GM18507 (cell line): ENCODE results near the gene CD247.

Experiments
- DNase-seq: peaks from one replicate; pipeline ENCODE4 v3.0.0; 2011; ENCODE audit warnings: low read depth; ENCODE audit not compliant: insufficient read length; ENCODE audit errors: extremely low spot score
- FAIRE-seq: peaks from 2 replicates; lab custom pipeline; 2011; peaks lifted over from hg19 to GRCh38; lab: Jason Lieb, UNC

CD247 gene

DNA sequence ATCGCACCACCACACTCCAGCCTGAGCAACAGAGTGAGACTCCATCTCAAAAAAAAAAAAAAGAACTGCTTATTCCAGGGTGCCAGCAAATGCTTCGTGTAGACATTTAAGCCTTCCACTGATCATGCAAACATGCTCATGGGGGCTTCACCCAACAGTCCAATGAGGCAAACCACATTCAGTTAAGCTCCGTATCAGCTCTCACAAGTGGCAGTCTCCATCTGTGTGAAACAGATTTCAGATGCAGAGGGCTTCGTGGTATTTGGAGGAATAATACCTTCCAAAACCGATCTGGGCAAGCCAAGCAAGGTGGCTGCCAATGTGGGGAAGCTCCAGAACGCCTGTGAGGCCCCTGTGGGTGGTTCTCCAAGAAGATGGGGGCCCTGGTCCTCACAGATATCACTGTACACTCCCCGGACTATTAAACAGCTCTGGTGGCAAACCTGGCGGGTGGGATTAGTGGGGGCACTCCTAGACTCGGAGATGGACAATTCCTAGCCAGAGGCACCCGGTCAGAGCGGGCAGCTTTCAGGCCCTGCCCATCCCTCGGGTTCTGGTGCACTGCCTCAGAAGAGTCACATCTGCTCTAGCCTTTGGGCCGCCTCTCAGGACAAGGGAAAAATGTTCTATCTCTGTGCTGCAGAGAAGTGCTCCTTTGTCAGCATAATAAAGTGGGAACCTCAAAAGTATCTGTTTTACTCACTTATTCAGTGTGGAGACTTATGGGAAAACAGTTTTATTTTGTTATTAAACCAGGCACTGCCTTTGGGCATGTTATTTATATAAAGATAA is 25.1 kb upstream of the CD247 start:
- FAIRE-seq (no peak), DNase-seq (no peak)

DNA sequence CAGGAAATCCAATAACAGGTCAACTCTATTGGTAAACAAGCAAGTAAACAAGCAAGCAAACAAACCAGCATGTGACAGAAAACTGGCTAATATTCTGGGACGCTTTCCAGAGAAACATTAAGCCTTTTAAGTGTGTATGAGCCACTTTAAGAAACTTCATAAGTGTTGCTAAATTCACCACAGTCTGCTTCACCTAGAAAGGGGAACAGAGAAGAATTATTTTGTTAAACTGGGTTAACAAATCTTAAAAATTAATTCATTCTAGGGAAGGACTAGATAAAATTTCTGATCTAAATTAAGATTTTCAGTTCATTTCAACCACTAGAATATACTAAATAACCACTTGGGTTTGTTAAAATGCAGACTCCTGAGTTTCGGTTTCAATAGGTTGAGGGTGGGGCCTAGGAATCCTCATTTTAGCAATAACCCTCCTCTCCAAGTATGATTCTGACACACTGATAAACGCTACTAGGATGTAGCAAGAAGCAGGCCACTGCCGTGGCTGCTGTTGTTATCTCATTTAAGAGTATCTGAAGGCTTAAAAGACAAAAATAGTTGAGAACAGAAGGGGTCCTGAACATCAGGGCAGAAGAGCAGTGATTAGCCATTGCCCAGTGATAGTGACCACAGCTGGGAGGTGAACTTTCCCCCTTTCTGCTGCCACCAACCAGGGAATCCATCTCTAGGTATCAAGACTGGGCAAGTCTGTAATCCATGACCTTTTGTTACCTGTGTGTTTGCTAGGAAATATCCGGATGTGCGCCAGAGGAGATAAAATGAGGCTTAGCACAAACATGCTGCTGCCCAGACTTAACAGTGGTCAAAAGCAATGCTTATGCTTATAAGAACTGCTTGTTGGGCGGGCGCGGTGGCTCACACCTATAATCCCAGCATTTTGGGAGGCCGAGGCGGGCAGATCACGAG is 24.0 kb upstream of the CD247 start:
- DNase-seq (no peak), FAIRE-seq (peak; percentile 36)

DNA sequence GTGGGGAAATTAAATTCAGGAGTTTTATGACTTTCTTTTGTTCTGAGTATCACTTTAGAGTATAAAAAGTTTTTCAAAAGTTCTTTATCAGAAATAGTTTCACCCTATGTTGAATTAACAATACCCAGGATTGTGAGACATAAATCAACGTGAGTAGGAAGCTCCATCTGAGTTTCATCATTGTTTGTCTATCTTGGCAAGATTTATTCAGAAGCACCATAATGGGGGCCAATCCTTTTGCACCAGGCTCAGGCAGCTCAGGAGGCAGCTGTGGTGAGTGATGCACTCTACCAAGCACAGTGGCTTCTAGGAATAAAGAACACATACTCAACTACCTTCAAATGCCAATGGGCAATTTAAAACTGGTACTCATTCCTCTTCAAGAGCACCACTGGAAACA is 23.3 kb upstream of the CD247 start:
- peak; percentile 36 for FAIRE-seq
- no peak for DNase-seq

DNA sequence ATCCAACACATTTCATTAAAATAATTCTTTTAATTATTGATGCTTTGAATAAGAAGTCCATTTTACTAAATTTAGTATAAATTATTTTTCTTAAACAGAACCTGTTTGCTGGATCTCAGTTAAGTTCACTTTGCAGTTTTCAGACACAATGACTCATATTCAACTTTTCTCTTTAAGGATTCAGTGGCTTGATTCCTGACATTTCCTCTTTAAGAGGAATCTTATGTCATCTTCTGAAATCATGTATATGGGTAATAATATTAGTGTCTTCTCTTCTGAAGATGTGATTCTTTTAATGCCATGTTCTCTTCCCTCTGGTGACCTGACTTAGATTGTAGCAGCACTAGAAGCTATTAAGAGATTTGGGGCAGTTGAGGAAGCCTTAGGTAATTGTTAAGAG is 22.7 kb upstream of the CD247 start:
- peak; percentile 55 for FAIRE-seq
- no peak for DNase-seq

DNA sequence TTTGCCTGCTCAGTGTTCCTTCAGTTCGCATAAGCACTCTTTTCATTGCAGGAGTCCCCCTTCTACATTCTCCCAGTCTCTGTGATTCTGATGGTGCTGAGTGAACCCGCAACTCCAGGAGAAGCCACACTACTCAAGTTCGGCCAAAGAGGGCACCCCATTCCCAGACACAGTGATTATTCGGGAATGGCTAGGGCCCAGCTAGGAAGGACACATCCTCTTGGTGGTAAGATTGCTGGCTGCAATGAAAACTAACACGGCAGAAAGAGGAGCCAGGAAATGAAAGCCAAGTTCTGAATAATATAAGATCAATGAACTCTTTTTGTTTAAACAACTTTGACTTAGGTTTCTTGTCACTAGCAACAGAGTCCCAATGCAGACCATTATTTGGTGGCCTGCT is 20.3 kb upstream of the CD247 start:
- peak; percentile 29 for FAIRE-seq
- DNase-seq = no peak

DNA sequence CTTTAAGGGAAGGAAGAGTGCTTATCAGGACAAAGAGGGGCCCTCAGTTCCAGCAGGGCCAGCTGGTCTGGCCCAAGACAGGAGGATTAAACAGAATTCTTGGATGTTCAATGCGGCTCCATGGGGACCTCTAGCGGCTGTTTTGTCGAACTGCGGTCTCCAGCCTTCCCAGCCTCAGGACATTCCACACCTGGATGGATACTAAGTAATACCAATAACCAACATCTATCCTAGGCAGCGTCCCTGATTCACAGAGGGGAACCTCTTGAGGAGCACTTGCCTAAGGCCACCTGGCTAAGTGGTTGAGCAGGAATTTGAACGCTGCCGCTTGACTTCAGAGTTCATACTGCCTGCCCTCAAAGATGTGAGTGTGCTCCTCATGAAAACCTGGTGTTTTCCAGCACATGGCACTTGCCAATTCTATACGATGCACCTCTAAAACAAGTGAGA is 15.5 kb upstream of the CD247 start:
- peak; percentile 57 for DNase-seq
- FAIRE-seq = peak; percentile 79

DNA sequence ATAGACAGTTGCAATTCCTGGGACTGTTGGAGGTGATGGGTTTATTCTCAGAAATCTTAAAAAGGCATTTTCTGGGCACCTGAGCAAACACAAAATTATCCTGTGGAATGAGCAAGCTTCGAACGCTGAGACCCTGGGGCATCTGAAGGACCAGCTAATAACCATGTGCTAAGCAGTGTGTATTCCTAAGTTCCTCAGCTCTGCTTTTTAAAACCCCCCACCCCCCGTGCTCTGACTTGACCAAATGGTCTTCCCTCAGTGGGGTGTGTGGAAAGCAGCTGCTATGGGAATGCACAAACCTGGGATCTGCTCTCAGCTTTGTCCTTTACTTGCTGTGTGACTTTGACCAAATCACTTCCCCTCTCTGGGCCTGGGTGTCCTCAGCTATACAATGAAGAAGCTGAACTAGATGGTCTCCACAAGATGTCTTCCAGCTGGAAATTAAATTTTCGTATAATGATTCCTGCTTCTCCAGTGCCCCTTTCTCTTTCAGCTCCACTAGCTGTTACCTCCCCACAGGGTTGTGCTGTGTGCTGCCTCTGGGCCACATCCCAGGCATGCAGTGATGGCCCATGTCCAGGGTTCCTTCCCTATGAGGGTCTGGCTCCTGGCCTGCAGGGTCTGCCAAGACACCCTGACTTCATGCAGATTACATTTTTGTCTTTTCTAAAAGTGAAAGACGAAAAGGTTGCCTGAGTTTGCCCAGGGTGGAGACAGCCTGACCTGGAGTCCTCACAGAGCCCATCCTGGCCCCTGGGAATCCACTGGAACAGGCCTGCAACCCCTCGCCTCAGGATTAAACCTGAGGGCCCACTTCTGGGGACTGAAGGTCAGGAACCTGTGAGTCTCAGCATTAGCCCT is 14.9 kb upstream of the CD247 start:
- no peak for FAIRE-seq
- DNase-seq = no peak

DNA sequence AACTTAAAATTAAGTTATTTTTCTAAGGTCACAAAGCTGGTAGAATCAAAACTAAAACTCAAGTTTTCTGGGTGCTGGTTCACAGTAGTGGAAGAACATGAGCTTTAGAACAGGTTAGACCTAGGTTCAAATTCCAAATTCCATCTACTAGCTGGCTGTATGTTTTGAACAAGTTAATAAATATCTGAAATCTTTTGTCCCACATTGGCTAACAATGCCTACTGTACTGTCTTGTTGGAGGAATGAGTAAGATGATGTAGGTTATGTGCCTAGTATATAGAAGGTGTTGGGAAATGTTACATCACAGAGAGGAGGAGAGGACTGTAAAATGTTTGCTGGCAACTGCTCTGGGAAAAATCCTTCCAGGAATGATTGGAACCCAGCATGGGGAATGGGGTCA is 14.0 kb upstream of the CD247 start:
- DNase-seq (no peak), FAIRE-seq (no peak)

DNA sequence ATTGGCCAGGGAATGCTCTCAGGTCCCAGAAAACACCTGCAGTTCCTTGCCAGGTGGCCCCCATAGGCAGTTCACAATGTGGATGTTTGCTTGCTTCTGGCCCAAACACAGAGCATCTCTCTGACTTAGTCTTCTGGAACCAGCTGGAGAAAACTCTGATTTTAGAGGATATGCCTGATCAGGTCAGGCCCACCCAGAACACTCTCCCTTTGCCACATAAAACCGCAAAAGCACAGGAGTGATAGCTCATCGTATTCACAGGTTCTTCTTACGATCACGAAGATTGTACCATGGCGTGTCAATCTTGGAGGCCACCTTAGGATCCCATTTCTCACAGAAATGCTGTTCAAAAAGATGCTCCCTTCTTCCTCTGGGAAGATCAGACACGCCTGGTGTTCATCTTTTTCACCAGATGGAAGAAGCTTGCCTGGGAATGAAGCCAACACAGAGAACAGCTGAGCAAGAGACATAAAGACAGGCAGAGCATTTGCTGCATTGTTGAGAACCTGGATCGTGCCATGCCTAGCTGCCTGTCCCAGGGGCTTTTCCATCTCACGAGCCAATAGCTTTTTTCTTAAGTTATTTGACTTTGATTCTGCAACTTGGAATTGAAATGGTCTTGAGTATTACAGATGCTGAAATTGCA is 11.6 kb upstream of the CD247 start:
- DNase-seq (no peak), FAIRE-seq (no peak)

DNA sequence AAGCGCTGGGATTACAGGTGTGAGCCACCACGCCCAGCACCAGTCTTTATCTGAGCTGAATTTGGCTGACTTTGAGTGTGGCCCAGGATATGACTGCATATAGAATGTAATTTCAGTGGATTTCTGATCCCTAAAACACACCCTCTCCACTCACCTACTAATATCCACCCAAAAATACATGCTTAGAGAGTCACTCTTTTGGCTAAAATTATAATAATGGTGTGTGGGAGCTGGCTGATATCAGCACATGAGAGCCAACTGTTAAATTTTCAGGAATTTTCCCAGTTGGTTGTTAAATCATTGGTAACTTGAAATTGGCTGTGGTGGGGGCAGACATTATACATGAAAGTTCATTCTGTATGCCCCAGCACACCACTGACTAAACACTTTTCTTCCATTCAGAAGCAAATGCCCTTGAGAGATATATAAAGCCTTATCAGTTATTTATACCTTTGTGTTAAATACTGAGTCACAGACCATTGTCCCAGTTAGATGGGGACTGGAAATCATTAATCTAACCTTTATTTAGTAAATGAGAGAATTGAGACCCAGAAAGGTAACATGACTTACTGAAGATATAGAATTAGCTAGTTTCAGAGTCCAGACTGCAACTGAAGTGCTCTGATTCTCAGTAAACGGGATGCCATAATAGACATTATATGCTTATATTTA is 9.9 kb upstream of the CD247 start:
- FAIRE-seq (no peak), DNase-seq (no peak)

DNA sequence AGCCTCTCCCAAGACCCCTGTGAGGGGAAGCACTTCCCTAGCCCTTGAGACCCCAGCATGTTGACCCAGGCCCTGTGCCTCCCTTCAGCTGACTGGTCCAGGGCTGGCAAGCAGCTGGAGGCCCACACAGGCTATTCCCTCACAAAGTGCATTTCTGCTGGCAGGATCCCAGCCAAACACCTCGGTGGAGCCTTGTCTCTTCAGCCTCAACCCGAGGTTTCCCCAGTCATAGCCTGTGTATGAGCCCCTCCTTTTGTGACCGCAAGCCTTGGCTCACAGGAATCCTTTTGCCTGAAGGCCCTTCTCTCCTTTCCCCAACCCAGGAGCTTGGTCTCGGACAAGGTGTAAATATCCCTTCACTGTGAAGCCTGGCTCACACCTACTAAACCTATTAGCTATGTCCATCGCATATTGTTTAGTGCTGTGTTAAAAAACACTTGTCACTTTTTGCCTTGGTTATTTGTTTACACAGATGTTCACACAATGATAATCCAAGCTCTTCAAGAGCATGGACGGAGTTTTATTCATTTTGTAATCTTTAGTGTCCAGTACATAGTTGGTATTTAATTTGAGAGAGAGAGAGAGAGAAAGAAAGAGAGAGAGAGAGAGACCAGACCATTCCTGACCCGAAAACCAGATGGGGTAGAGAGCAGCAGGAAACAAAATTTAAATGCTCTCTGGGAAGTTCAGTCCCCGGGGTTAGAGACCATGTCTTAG is 8.5 kb upstream of the CD247 start:
- no peak for DNase-seq

DNA sequence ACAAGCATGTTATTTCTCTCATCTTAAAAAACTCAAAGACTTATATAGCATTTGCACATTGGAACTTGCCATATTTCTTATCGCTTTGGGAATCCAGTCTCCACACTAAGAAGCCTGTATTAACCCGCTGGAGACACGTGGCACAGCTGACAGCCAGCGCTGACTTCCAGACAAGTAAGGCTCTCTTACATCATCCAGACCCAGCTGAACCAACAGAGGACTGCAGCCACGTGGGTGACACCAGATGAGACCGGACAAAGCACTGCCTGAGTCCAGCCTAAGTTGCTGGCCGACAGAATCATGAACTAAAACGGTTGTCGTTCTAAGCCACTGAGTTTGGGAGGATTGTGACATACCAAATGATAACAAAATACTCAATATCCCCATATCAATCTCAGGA is 6.3 kb upstream of the CD247 start:
- FAIRE-seq (no peak), DNase-seq (no peak)

More for the DNA sequence above, 8.5 kb upstream of the CD247 start:
- no peak for FAIRE-seq

DNA sequence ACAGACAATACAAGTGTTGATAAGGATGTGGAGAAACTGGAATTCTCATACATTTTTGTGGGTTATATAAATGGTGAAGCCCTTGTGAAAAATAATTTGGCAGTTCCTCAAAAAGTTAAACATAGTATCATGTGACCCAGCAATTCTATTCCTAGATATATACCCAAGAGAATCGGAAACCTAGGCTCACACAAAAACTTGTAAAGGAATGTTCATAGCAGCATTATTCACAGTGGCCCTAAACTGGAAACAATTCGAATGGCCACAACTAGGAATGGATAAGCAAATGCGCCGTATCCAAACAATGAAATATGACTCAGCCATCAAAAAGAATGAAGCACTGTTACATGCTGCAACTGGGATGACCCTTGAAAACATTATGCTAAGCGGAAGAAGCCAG is 3.9 kb upstream of the CD247 start:
- FAIRE-seq (no peak), DNase-seq (no peak)

DNA sequence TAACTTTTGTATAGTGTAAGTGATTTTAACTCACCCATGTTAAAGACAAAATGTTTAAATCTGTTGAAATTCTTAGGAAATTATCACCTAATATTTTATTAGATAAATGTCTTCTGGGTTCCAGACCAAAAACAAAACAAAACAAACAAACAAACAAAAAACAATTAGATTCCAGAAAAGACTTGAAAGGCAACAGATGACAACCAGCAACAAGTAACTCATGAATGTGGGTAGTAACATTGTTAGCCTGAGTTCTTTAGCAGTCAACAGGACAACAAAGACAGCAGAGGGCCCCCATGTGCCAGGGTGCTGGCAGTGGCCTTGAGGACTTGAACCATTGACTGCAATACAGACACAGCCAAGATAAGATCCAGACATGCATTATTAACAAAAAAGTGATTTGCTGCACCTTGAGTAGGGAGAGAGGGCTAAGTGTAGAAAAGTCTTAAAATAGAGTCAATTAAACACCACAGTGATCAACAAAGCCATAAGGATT is 2.4 kb upstream of the CD247 start:
- FAIRE-seq = no peak
- no peak for DNase-seq

DNA sequence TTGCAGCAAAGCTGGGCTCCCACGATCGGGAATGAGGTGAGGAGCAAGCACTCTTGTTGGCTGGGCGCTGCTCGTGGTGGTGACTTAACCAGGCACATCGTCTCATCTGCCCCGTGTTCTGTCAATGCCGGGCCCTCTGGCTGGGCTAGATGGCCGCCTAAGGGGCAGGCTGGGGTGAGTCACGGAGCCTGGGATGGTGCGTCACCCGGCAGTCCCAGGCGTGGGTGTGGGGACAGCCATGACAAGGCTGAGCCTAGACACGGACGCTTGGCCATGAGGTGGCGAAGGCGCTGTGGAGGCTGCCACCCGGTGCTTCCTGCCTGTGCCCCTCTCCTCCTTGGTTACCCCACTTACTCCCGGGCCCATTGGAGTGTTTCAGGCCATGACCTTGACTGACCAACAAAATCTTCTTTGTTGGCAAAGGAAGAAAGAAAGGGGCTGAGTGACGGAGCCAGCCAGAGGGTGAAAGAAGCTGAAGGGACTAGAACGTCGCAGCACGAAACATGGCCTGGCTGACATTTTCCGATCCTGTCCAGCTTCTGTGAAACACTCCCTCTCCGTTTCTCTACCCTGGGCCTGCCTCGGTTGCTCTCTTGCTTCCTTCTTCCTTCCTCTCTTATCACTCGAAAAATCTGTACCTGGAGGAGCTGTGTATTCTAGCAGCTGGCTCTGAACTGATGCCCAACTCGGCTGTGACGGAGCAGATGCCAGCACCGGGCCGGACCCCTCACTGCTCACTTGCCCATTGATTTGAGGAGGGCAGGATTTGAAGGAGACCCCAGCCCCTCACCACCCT is 596 bp downstream of the CD247 start:
- FAIRE-seq (no peak), DNase-seq (no peak)

DNA sequence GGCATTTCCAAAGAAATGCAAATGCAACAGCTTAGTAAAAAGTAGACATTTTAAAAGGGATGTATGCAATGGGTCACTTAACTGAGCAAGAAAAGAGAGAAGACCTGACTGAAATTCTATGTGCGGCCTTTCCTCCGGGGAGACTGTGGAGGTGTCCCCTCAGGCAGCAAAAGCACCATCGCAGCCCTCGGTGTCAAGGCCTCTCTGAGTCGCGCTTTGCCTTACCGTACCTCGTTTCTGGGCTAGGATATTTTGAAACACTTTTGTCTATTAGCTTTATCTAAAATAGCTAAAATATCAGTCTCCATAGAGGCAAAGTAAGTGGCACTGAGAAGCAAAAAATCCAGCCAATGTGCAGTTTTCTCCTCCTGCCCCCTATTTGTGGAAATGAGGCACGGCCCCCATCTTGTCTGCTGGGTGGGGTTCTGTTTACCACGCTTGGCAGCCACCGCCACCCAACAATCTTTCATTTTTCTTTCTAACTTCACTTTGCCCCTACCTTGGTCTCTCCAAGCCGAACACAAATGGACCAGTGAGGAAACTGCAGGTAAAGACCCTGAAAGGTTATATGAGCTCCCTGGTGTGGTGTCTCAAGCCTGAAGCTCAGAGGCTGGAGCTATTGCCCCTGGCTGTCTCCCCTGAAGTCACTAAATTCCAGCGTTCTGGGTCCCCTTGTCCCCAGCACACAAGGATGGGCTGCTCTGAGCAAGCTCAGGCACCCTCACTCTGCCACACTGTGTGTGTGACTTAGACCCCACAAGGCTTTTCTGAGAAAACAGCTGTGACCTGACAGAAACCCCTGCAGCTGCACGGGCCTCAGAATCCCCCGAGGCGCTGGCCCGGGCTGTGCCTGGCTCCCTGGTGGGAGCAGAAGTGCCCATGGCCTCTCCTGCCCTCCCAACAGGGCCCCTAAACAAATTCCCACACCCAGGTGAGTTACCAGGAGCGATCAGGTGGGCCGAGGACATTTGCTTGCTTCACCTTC is 1.6 kb downstream of the CD247 start:
- no peak for DNase-seq
- FAIRE-seq = no peak
